ENCODE data around the gene COL28A1.

COL28A1 gene

DNA sequence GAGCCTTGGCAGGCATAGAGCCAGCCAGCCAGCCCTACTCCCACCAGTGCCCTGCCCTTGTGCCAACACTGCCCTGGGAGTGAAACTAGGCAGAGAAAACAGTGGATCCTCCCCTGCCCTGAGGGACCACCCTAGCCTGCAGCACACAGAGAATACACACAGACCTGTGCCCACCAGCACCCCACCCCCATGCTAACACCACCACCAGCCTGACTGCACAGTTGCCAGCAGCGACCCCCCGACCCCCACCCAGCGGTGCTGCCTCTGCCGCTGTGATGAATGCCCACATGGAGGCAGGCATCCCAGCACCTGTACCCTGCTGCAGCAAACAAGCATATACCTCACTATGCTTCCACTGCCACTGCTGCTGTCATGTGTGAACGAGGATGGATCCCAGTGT, 21.6 kb upstream of the COL28A1 start:
- no peak for DNase-seq

DNA sequence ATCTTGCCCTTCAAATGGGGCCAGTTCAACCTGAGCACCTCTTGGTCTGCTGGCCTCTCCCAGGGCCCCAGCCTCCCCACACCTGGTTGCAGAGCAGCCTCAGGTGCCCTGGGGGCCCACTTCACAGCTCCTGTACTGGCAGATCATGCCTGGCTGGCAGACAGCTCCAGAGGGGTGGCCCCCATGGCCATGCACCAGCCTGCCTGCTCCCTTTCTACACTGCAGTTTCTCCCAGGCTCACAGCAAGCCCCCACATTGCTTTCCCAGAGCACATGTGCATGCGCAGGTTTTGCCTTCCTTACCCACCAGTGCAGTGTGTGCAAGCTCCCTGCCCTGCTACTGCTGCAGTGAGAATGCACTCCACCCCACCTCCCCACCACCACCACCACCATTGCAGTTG, 21.2 kb upstream of the COL28A1 start:
- DNase-seq = no peak

DNA sequence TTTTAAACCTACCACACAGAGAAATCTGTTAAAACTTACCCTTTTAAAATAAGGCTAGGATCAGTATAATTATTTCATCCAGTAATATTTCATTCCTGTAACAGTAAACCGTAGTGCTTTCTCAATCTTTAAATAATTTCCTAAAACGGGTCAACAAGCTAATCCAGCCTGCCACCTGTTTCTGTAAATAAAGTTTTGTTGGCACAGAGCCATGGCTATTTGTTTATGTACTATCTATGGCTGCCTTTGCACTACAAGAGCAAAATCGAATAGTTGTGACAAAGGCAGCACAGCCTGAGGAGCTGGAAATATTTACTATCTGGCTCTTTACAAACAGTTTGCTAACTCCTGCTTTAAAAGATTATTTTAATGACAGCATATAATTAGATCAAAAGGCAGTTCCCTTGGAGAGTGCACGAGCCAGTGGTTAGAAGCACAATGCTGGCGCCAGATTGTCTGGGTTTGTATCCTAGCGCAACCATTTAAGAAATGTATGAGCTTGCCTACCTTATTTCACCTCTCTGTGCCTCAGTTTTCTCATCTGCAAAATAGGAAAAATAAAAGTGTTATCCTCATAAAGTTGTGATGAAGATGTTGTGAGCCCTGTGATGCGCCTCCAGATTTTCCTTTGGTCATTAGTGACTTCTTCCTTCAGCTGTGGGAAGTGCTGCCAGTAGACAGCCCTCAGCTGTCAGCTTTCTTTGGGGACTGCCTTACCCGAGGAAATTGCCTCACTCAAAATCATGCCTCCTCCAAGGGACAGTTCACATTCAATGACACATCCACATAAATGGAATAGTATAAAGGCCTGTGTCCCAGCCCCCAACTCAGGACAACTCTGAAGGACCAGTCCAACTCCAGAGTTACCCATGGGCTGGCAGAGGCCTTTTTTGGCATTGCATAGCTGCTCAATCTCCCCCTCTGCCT, 19.2 kb upstream of the COL28A1 start:
- DNase-seq = no peak

DNA sequence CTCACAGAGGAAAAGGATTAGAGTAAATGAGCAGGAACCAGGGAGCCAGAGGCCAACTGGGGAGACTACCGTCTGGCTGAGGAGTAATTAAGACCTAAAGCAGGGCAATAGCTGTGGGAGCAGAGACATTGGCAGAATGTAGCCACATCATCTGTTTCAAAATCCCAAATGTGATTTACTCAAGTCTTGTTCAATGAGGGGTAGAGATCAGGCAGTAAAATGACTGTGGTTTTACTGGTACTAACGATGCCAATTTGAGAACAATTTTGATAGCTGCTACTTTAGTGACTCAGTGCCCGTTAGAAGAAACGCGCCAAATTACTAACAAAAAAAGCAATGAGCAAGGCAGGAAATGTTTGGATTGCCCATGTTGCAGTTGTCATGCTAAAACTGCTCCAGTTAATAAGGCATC, 18.4 kb upstream of the COL28A1 start:
- DNase-seq = no peak

DNA sequence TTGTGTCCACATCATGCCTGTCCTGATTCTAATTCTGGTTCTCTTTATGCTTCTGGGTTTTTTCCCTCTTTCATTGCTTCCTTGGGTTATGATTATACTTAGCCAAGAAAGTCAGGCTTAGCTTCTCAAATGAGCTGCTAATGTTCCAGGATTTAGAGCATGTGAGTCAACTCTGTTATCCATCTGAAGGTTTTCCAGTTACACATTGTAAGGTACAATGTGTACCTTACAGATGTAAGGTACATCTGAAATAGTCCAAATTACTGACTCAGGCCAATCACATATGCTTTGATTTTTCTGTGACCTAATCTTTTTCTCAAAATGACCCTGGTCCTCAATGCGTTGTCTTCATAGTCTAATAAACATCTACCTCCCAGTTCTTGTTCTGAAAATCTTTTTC, 17.7 kb upstream of the COL28A1 start:
- DNase-seq = no peak

DNA sequence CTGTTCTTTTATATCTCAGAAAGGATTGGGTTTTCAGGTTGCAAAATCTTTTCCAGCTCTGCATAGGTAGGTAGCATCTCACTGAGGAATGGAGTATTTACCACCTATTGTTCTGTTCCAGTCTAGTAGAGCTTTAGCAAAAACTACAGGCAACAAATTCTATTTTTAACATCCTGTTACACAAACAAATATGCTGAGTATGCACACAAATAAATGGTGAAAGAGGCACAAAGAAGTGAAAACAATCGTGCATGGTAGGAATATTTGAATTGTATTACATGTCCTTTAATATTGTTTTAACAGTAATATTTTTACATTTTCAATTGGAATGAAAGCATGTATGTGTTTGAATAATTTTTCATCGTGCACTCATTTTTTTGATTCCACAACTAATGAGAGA, 16.5 kb upstream of the COL28A1 start:
- DNase-seq = no peak

DNA sequence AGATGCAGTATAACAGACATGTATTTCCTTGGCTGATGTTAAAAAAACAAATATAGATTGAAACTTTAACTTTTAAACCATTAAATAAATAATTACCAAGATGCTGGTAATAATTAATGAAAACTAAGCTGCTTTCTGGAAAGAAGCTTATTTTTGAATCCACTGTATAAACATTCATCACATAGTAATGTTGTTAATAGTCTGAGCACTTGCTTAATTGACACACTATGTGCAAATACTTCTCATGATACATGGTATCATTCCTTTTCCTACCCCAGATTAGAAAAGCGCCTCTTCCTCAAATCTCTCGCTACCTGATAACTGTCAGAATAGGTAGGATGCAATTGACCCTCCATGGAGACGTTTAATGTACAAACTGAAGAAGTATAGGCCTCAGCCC, 15.0 kb upstream of the COL28A1 start:
- no peak for DNase-seq

DNA sequence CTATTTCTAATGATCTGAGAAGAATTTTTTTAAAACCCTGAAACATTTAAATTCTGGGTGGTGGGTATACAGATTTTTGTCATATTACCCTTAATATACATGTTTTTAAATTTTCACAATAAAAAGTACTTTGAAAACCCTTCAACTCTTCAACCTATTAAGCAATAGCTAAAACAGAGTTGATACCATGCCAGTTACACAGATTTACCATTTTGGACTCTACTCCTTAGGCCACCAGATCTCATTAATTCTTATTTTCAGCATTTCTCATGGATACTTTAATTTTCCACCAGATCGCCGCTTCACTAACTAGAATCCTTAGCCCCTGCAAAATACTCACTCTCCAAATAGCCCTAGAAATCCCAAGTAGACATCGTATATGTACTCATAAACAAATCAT, 12.7 kb upstream of the COL28A1 start:
- DNase-seq = no peak

DNA sequence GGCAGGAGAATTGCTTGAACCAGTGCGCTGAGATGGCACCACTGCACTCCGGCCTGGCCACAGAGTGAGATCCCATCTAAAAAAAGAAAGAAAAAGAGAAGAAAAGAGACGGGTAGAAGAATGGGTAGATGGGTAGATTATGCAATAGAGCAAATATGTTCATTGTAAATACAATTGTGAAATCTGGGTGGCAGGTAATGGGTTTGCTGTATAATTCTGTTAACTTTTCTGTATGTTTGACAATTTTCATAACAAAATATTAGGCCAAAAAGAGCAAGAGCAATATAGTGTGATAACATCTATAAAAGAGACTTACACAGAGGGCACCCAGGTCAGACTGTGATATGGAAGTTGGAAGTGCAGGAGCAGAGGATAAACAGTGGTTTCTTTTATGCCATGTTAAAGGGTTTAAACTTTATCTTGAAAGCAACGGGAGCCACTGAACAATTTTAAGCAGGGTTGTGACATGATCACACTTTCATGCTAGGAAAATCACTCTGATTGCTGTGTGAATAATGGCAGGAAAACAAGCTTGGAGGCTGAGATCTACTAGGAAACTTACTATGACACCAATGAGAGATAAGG, 6.7 kb upstream of the COL28A1 start:
- DNase-seq = no peak

DNA sequence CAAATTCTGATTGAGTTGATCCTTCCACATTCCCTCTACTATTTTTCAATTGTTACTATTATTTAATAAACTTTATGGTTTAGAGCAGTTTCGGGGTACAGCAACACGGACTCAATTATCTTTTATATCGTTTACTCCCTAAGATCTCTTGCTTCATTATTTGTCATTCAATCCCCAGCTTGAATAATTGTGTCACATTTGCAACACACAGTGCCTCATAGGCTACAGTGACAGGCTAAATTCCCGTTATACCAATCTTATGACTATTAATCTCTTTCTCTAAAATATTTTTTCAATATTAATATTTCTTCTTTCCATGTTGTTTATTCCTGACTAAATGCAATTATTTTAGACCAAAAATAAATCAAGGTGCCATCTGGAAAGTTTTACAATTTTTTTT, 4.0 kb upstream of the COL28A1 start:
- no peak for DNase-seq

DNA sequence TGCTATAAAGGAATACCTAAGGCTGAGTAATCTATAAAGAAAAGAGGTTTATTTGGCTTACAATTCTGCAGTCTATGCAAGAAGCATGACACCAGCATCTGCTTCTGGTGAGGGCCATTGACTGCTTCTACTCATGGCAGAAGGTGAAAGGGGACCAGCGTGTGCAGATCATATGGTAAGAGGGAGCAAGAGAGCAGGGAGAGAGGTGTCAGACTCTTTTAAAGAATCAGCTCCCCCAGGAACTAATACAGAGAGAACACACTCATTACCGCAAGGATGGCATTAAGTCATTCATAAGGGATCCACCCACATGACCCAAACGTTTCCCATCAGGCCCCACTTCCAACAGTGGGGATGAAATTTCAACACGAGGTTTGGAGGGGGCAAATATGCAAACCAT, 3.5 kb upstream of the COL28A1 start:
- DNase-seq = no peak

DNA sequence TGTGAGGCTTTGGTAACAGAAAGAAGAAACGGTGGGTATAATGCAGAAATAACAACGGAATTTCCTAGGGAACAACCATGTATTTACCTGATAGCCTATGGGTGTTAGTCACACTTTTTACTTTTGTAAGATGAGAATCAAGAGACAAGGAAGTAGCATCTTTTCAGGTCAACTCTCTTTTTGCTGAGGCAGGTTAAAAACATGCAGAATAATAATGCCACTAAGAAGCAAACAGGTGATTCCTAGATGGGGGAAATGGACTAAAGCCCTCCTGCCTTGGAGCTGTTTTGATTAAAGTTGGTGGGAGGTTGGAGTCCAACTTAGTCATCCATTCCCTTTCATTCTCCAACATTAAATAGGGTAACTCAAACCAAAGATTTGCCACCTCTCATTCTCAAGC, 2.0 kb upstream of the COL28A1 start:
- DNase-seq = no peak

DNA sequence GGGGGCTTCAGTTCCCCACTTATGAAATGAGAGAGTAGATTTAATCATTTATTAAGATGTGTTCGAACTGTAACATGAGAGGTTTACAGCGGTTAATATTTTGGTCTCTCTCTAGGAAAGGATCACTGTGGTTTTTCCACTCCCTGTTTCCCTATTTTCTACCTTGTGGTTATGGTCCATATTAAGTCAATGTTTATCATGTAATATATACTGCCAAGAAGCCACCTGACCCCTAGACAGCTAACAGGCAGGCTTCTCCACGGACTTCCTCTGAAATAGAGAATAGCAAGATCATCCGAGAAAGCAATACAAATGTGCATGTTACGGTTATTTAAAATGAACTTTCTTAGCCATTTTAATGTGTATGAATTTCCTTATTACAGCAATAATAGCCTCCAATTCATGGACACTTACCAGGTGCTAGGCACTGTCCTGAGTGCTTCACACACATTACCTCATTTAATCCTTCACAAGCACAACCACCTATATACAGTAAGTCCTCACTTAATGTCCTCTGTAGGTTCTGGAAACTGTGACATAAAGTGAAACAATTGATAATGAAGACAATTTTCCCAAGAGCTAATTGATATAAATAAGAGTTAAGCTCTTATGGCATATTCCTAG, 835 bp upstream of the COL28A1 start:
- no peak for DNase-seq

DNA sequence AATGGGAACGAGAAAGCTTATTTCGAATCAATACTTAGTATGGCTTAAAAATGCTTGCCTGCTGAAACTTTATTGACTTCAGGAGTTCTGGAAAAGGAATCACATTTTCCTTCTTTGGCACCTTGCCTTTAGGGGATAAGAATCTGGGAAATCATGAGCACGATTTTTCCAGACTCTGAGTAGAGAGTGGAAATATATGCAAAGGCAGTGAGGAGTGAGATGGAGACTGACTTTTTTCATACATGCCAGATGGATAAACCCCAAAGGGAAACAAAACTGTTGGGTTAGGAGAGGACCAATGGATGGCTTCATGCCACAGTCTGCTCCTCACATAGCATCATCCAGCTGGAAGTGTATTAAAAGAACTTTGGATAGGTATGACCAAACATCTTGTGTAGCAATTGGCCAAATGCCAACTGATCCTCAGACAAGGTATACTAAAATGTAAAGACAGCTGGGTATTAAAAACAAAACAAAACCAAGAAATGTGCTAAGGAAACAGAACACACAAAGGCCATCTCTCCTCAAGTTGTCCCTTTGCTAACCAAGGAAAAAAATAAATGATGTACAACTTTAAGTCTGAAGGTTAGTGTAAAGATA, 1.7 kb downstream of the COL28A1 start:
- no peak for DNase-seq

DNA sequence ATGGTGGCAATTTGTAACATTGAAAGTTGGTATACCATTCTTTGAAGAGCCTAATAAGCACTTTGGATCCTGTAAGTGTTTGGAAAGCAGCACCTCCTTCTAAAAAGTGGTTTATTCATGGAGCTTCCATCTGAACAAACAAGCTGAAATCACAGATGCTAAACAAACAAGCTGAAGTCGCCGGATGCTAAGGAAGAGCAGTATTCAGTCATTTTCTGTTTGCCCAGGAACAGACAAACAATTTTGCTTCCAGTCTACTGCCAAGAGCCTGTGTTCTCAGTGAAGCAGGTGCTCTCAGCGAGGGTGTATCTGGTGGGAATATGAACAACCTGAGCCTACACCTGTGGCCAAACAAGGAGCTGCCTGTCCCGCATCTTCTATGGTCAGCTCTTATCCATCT, 6.3 kb downstream of the COL28A1 start:
- no peak for DNase-seq

DNA sequence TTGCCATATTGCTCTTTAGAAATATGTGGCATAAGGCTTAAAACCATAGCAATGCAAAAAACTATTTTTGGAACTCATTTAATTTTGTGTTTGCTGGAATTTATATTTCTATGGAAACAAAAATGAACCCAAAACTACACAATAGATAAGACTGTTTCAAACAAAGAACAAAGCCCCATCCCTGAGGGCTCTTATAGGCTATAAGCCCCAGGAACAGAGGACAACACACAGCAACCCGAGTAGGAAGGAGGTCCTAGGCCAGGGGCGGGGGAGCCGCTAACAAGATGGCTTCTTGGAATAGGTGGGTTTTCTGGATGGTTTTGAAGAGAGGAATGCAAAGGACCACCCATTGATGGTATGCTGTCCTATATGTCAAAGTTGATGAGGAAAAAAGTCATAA, 8.6 kb downstream of the COL28A1 start:
- no peak for DNase-seq

DNA sequence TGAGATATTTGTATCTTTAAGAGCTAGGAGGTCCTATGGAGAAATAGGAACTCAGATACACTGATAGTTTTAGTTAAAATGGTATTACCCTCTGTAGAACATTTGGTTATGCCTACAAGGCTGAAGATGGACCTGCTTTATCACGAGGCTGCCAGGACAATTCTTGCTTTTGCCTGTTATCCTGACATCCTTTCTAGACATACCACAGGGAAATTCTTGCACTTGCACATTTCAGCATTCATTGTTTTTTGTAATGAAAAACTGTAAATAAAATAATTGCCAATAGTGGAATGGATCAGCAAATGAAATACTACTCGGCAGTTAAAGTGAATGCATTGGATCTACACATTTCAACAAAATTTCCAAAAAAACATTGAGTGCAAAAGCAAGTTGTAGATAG, 9.7 kb downstream of the COL28A1 start:
- no peak for DNase-seq

DNA sequence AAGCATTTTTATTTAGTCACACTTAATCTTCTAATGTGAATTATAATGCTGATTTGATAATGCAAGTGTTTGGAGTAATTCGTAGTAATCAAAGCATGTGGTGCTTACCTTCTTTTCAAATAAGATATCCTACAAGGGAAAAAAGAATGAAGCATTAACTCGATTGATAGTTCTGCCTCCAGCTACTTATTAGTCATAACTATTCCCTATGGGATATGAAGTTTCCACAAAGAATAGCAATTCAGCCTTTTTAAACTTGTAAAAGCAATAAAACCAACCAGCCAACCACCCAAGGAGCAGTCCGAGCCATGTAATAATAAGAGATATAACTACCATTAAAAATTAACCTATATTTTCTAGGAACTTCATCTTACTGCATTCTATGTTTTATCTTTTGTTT, 11.6 kb downstream of the COL28A1 start:
- no peak for DNase-seq

DNA sequence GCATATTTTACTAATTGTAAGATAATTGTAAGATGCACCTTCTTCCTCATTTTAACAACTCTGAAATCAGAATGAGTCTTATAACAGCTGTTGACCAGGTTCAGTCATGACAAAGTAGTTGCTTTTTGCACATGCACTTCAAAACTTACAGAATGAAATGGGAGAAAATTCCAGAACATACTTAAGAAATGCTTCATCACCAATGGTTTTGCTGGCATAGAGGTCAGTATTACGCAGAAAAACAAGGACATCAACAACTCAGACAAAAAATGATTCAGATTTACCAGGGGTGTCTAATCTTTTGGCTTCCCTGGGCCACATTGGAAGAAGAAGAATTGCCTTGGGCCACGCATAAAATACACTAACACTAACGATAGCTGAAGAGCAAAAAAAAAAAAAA, 13.3 kb downstream of the COL28A1 start:
- DNase-seq = no peak

DNA sequence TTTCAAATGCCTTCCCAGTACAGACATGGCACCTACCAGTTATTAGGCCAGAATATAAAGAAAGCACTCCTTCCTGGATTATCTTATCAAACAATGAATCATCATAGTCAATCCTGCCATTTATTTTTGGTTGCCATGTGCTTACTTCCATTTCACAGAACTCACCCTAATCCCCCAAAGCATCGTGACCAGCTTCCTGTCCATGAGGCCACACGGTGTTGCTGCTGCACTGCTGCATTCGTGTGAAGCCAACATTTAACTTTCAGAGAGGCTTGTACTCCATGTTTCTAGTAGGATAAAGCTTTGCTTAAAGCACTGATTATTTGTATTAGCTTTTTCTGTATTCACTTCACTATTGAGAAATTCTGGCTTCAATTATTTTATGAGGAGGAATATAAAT, 14.4 kb downstream of the COL28A1 start:
- DNase-seq = no peak

DNA sequence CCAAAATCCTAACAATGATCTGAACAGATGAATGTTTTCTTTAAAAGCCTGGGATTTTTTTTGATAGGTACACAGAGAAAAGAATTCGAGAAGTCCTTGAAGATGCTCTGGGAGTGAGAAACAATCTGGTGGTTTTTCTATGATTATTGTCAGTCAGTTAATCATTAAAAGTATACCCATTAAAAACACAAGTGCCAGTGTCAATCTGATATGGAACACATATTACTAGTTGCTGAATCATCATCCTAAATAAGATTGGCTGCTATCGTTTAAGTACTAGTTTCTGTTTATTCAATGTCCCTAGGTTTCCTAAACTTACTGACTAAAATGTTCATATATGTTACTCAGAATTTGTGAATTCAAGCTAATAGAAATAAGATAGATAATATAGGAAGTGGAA, 16.1 kb downstream of the COL28A1 start:
- no peak for DNase-seq

DNA sequence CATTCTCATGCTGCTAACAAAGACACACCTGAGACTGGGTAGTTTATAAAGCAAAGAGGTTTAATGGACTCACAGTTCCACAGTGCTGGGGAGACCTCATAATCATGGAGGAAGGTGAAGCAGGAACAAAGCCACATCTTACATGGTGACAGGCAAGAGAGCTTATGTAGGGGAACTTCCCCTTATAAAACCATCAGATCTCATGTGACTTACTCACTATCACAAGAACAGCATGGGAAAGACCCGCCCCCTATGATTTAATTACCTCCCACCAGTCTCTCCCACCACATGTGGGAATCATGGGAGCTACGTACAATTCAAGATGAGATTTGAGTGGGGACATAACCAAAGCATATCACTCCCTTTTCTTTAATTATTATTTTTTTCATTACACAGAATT, 16.6 kb downstream of the COL28A1 start:
- no peak for DNase-seq

DNA sequence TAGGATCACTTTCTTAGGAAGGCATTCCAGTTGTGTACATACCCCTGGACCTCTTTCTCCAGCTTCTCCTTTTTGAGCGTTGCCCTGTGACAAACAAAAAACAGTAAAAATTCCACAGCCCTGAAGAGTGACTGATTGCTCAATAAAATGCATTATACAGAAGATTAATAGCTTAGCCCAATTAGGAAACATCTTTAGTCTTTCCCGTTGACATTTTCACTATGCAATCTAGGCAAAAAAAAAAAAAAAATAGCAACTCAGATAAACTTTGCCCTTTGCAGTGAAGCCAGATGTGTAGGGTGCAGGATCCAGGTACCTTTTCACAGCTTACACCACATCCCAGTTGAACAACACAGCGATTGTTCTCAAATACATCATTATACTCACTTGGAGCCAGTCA, 17.9 kb downstream of the COL28A1 start:
- DNase-seq = no peak

DNA sequence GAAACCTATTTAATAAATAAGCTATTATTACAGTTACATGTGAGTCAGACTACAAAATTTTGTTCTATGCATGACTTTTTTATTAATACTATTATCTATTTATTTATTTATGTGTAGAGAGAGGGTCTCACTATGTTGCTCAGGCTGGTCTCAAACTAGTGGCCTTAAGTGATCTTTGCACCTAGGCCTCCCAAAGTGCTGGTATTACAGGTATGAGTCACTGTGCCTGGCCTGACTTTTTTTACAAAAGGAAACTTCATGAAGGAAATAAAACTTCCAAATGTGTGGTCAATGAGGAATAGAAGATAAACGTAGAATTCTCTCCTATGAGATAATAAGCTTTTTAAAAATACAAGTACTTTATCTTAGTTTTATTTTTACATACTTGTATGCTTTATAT, 19.0 kb downstream of the COL28A1 start:
- no peak for DNase-seq
